CD4-positive, alpha-beta T cell (primary cell): ENCODE data around the gene ACAD9. TPM values are rescaled to one million over a fixed set of nuclear protein-coding genes. Genes with fewer than 3 reads are reported as not detected.

Source experiments
- ATAC-seq: fragments of 200-7000 bp; cut with Tn5 transposase; one replicate; pipeline ENCODE4 v1.10.0; 2022; ENCODE audit warnings: mild to moderate bottlenecking; ENCODE audit not compliant: poor library complexity
- CTCF ChIA-PET: fragments of 350-600 bp; sonication (Branson Sonifier 250); formaldehyde crosslinking; loops from one replicate; lab custom pipeline; 2021; ENCODE audit warnings: antibody characterized with exemption, inconsistent platforms; lab: Charles Lee
- POLR2A ChIA-PET: fragments of 350-600 bp; sonication (Branson Sonifier 250); formaldehyde crosslinking; loops from one replicate; lab custom pipeline; 2021; ENCODE audit warnings: antibody characterized with exemption, inconsistent platforms; lab: Charles Lee
- DNase-seq, 14 experiments: peaks; one replicate each; pipeline ENCODE4 v3.0.0-alpha.2; 2013 to 2020; ENCODE audit warnings: mixed read lengths in 2 of 14
- H3K27ac ChIP-seq, 2 donors: one replicate each; pipeline versions ENCODE4 v1.5.1 to v1.7.0; 2013; ENCODE audit warnings: low read length in 2 of 2, low read depth in 1 of 2, mild to moderate bottlenecking in 1 of 2
- H3K27me3 ChIP-seq, 2 experiments: 1 replicate in 1 of 2; 2 replicates in 1 of 2; pipeline versions ENCODE4 v1.6.1 to v1.7.0; 2013; ENCODE audit warnings: low read length in 2 of 2, control low read depth in 1 of 2, mild to moderate bottlenecking in 1 of 2, moderate library complexity in 1 of 2; ENCODE audit not compliant: insufficient read depth in 2 of 2, control insufficient read depth in 1 of 2
- H3K36me3 ChIP-seq: one replicate; pipeline ENCODE4 v1.6.1; 2013; ENCODE audit warnings: low read length, control low read depth; ENCODE audit not compliant: insufficient read depth
- H3K4me1 ChIP-seq: one replicate; pipeline ENCODE4 v1.6.1; 2013; ENCODE audit warnings: low read length, control low read depth; ENCODE audit not compliant: insufficient read depth
- H3K4me3 ChIP-seq: one replicate; pipeline ENCODE4 v1.5.1; 2013; ENCODE audit warnings: mild to moderate bottlenecking, low read length, moderate library complexity
- H3K9me3 ChIP-seq, 2 experiments: 1 replicate in 1 of 2; 2 replicates in 1 of 2; pipeline versions ENCODE4 v1.6.1 to v1.7.0; 2013; ENCODE audit warnings: low read length in 2 of 2, mild to moderate bottlenecking in 2 of 2, control low read depth in 1 of 2, moderate library complexity in 1 of 2; ENCODE audit not compliant: control insufficient read depth in 1 of 2, insufficient read depth in 1 of 2
- H3K27ac Mint-ChIP-seq: one replicate; pipeline ENCODE4 v1.8.0; 2020; ENCODE audit warnings: mixed read lengths
- H3K27me3 Mint-ChIP-seq: one replicate; pipeline ENCODE4 v1.8.0; 2021; ENCODE audit warnings: mixed read lengths
- H3K36me3 Mint-ChIP-seq: one replicate; pipeline ENCODE4 v1.8.0; 2021; ENCODE audit warnings: low read depth, mixed read lengths
- H3K4me1 Mint-ChIP-seq: one replicate; pipeline ENCODE4 v1.8.0; 2021; ENCODE audit warnings: low read depth, mixed read lengths
- H3K4me3 Mint-ChIP-seq: one replicate; pipeline ENCODE4 v1.8.0; 2020; ENCODE audit warnings: mild to moderate bottlenecking, mixed read lengths
- H3K9me3 Mint-ChIP-seq: one replicate; pipeline ENCODE4 v1.8.0; 2020; ENCODE audit warnings: mixed read lengths
- intact Hi-C, 2 experiments: fragments of 100-400 bp; cut with DNase I in 1 of 2; cut with micrococcal nuclease in 1 of 2; formaldehyde crosslinking; loops; one replicate each; pipeline versions ENCODE4 v1.15.1 to v1.9.0; 2023 to 2025; cut with DNase I, micrococcal nuclease
- total RNA-seq, 174 experiments: library from RNA in 2 of 174; stranded (reverse) in 2 of 174; gene quantifications; one replicate each; pipeline ENCODE4 v1.2.3 and lab custom pipeline; 2021 to 2026
- TF ChIP-seq, protein P1 (sequence below): fragments of 200-600 bp; IDR thresholded peaks from one replicate; pipeline ENCODE4 v1.8.0; 2022; ENCODE audit warnings: antibody characterized with exemption, mild to moderate bottlenecking

Gene ACAD9
- total RNA-seq, 2 experiments from 2014 or later = 64.8 to 71.6 TPM

DNA sequence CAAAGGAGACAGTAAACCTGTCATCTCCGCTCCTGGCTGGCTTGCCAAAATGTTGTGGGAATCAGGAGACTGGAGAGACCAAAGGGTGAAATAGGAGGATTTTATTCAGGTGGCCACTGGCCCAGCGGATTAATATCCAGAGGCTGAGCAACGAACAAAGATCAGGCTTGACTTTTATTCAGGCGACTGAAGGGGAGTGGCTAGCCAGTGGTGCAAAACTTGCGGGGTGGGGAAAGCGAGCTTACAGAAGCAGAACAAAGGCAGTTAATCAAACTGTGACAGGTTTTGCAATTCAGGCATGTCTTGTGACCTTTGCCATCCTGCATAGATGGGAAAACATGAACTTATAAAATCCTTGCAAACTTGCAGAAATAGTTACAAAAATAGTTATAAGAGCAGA, 19.8 kb upstream of the ACAD9 start:
- Mint-ChIP-seq H3K4me3 (no peak overlapping the region), H3K36me3 (peaks cover 39% of the 10 kb centered on the region), H3K27me3 (no peaks in the 10 kb centered on the region), H3K9me3 (peaks cover 2% of the 10 kb centered on the region), H3K27ac (no peak overlapping the region), H3K4me1 (no peaks in the 10 kb centered on the region)
- ChIA-PET CTCF (no interaction called here), POLR2A (no interaction called here)
- ATAC-seq (no peak), DNase-seq (no peak)
- intact Hi-C loops = no loop called here
- Histone ChIP-seq H3K27ac (no peak overlapping the region), H3K27me3 (no peaks in the 10 kb centered on the region), H3K4me1 (no peaks in the 10 kb centered on the region), H3K4me3 (no peak overlapping the region), H3K36me3 (no peaks in the 10 kb centered on the region), H3K9me3 (peaks cover 42 to 51% of the 10 kb centered on the region in 2 experiments)
- TF ChIP-seq, protein P1, sequence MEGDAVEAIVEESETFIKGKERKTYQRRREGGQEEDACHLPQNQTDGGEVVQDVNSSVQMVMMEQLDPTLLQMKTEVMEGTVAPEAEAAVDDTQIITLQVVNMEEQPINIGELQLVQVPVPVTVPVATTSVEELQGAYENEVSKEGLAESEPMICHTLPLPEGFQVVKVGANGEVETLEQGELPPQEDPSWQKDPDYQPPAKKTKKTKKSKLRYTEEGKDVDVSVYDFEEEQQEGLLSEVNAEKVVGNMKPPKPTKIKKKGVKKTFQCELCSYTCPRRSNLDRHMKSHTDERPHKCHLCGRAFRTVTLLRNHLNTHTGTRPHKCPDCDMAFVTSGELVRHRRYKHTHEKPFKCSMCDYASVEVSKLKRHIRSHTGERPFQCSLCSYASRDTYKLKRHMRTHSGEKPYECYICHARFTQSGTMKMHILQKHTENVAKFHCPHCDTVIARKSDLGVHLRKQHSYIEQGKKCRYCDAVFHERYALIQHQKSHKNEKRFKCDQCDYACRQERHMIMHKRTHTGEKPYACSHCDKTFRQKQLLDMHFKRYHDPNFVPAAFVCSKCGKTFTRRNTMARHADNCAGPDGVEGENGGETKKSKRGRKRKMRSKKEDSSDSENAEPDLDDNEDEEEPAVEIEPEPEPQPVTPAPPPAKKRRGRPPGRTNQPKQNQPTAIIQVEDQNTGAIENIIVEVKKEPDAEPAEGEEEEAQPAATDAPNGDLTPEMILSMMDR = no peak

GRCh38 chr3:128861491-128861890, 17.9 kb upstream of the ACAD9 start:
- POLR2A ChIA-PET = no interaction called here
- Histone ChIP-seq H3K27ac (no peak overlapping the region), H3K4me1 (no peaks in the 10 kb centered on the region), H3K36me3 (no peaks in the 10 kb centered on the region), H3K27me3 (no peaks in the 10 kb centered on the region), H3K4me3 (no peak overlapping the region), H3K9me3 (peaks cover 35 to 45% of the 10 kb centered on the region in 2 experiments)
- Mint-ChIP-seq H3K4me3 (no peak overlapping the region), H3K9me3 (peaks cover 2% of the 10 kb centered on the region), H3K36me3 (peaks cover 30% of the 10 kb centered on the region), H3K27me3 (no peaks in the 10 kb centered on the region), H3K27ac (no peak overlapping the region), H3K4me1 (no peaks in the 10 kb centered on the region)
- DNase-seq (no peak), ATAC-seq (no peak)
- intact Hi-C loops = no loop called here
- TF ChIP-seq, protein P1 = no peak
- CTCF ChIA-PET = no interaction called here

- ChIA-PET CTCF (no interaction called here), POLR2A (no interaction called here)
- no peaks in the 10 kb centered on the region for H3K4me1 Mint-ChIP-seq
- H3K27me3 Mint-ChIP-seq = no peaks in the 10 kb centered on the region
- H3K27me3 ChIP-seq = no peaks in the 10 kb centered on the region
- no peaks in the 10 kb centered on the region for H3K4me1 ChIP-seq
- intact Hi-C loops = no loop called here
- H3K9me3 Mint-ChIP-seq = no peaks in the 10 kb centered on the region
- no peak overlapping the region for H3K4me3 Mint-ChIP-seq
- ATAC-seq (no peak), DNase-seq (no peak)
- H3K9me3 ChIP-seq = peaks cover 29 to 30% of the 10 kb centered on the region in 2 experiments
- H3K27ac Mint-ChIP-seq = no peak overlapping the region
- TF ChIP-seq, protein P1 = no peak
- peaks cover 27% of the 10 kb centered on the region for H3K36me3 Mint-ChIP-seq
- H3K4me3 ChIP-seq = no peak overlapping the region
- no peak overlapping the region for H3K27ac ChIP-seq
- no peaks in the 10 kb centered on the region for H3K36me3 ChIP-seq
These were observed 15.9 kb upstream of the ACAD9 start for GRCh38 chr3:128863560-128863959.
